Ishikawa (cell line): ENCODE data around the gene SPATA6L.

Experiments
- CEBPB ChIP-seq: IDR thresholded peaks from 2 replicates; pipeline ENCODE4 v1.6.1; 2012
- CREB1 ChIP-seq: IDR thresholded peaks from 2 replicates; pipeline ENCODE4 v1.6.1; 2012; ENCODE audit warnings: low read depth
- EGR1 ChIP-seq: IDR thresholded peaks from 2 replicates; pipeline ENCODE4 v1.6.1; 2012
- EP300 ChIP-seq: IDR thresholded peaks from 2 replicates; pipeline ENCODE4 v1.6.1; 2012; ENCODE audit warnings: borderline replicate concordance
- FOXM1 ChIP-seq: IDR thresholded peaks from 2 replicates; pipeline ENCODE4 v1.6.1; 2012; ENCODE audit warnings: low read depth, borderline replicate concordance
- NFIC ChIP-seq: IDR thresholded peaks from 2 replicates; pipeline ENCODE4 v1.6.1; 2012
- RAD21 ChIP-seq: IDR thresholded peaks from 2 replicates; pipeline ENCODE4 v1.6.1; 2012; ENCODE audit warnings: low read depth
- TAF1 ChIP-seq: IDR thresholded peaks from 2 replicates; pipeline ENCODE4 v1.6.1; 2012; ENCODE audit warnings: low read depth, mild to moderate bottlenecking
- TCF12 ChIP-seq: IDR thresholded peaks from 2 replicates; pipeline ENCODE4 v1.6.1; 2012; ENCODE audit warnings: low read depth
- TEAD4 ChIP-seq: IDR thresholded peaks from 2 replicates; pipeline ENCODE4 v1.6.1; 2012
- USF1 ChIP-seq: IDR thresholded peaks from 2 replicates; pipeline ENCODE4 v1.6.1; 2012
- YY1 ChIP-seq: IDR thresholded peaks from 2 replicates; pipeline ENCODE4 v1.6.1; 2012; ENCODE audit warnings: low read depth
- ZBTB7A ChIP-seq: IDR thresholded peaks from 2 replicates; pipeline ENCODE4 v1.6.1; 2012; ENCODE audit warnings: low read depth
- TF ChIP-seq, protein P1 (sequence below): IDR thresholded peaks from 2 replicates; pipeline ENCODE4 v1.6.1; 2012
- TF ChIP-seq, protein P2 (sequence below): IDR thresholded peaks from 2 replicates; pipeline ENCODE4 v1.6.1; 2012; ENCODE audit warnings: low read depth, mild to moderate bottlenecking

The SPATA6L gene

DNA sequence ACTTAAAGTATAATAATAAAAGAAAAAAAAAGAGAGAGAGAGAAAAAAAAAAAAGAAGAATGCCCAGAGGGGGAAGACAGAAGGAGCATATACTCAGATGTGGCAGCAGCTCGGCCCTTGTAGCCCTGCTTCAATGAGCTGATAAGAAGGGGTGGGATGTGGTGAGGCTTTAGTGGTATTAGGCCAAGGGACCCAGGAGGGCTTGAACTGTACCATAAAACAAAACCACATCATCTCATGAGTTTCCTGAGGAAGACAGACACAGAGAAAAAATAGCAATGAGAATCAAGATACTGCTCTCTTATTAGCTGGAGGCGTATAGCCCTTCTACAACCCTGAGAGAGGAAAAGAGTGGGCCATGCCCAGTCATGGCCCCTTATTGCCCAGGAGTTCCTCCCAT is 103.2 kb downstream of the SPATA6L start:
- TF ChIP-seq, protein P1, sequence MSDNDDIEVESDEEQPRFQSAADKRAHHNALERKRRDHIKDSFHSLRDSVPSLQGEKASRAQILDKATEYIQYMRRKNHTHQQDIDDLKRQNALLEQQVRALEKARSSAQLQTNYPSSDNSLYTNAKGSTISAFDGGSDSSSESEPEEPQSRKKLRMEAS: no peak
- TF ChIP-seq EGR1: no peak

DNA sequence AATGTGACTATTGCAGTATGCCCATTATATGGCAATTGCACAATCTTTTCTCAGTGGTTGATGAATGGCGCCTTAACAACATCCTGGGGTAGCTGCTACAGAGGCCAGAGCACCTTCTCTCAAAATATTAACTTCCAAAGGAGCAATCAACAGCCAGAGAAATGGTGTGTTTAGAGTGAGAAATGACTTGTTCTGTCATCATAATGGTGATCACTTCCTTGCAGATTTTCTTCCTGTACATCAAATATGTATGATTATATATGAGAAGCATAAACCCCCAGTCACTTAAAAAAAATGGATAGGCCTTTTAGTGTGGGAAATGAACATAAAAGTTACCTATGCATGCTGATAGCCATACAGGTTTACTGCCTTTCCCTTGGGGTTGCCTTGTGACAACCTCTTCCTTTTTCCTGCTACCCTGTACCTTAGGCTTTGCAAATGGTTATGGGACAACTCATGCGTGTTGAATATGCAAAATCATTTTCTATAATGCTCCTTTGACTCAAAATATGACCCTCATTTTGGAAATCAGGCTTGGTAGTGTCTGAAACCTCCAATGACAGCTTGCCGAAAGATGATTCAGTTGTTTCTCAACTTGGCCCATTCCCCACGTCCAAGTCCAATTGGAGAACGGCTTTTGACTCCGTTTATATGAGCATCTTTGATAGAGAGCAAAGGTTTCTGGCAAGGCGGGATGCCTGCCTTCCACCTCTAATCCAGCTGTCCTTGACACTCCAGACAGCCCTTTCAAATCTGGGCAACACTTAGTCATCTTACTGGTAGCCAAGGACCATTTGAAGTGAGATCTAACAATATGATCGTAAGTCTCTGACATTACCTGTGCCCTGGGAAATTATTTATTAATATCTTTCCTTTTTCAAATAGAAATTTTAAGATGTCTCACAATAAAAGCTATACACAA is 106.8 kb downstream of the SPATA6L start:
- TF ChIP-seq ZBTB7A (no peak), EP300 (no peak), NFIC (no peak), CREB1 (no peak), CEBPB (no peak), RAD21 (no peak), FOXM1 (no peak), TCF12 (no peak), EGR1 (no peak), YY1 (no peak), USF1 (no peak), TAF1 (no peak)

DNA sequence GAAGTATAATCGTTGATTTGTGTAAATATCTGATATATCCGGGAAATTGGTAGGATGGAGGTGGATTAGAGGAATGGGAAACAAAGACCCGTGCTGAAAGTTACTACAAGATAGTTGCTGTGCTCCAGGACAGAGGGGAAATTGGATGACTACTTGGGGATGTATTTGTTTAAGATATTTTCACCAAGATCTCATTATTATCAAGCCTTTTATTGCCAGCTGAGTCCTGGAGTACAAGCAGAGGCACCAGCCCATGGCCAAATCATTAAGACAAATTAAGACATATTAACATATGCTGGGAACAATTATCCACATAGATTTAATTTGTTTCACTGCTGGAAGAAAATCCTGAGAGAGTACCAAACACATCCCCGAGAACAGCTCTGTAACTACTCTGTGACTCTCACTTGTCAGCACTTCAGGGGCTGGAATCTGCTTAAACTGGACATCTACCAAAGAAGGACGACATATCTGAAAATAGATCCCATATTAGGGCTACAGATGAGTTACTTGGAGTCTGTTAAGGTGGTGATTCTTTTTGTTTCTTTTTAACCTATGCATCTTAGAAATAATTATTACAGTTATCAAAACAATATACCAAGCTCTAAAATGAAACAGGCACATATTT is 107.8 kb downstream of the SPATA6L start:
- TF ChIP-seq TCF12: no peak
- TF ChIP-seq, protein P1: no peak
- TF ChIP-seq EGR1: no peak
- TF ChIP-seq ZBTB7A: no peak
- TF ChIP-seq CREB1: no peak
- TF ChIP-seq RAD21: no peak
- TF ChIP-seq TEAD4: no peak
- TF ChIP-seq, protein P2, sequence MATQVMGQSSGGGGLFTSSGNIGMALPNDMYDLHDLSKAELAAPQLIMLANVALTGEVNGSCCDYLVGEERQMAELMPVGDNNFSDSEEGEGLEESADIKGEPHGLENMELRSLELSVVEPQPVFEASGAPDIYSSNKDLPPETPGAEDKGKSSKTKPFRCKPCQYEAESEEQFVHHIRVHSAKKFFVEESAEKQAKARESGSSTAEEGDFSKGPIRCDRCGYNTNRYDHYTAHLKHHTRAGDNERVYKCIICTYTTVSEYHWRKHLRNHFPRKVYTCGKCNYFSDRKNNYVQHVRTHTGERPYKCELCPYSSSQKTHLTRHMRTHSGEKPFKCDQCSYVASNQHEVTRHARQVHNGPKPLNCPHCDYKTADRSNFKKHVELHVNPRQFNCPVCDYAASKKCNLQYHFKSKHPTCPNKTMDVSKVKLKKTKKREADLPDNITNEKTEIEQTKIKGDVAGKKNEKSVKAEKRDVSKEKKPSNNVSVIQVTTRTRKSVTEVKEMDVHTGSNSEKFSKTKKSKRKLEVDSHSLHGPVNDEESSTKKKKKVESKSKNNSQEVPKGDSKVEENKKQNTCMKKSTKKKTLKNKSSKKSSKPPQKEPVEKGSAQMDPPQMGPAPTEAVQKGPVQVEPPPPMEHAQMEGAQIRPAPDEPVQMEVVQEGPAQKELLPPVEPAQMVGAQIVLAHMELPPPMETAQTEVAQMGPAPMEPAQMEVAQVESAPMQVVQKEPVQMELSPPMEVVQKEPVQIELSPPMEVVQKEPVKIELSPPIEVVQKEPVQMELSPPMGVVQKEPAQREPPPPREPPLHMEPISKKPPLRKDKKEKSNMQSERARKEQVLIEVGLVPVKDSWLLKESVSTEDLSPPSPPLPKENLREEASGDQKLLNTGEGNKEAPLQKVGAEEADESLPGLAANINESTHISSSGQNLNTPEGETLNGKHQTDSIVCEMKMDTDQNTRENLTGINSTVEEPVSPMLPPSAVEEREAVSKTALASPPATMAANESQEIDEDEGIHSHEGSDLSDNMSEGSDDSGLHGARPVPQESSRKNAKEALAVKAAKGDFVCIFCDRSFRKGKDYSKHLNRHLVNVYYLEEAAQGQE: no peak
- TF ChIP-seq YY1: no peak
- TF ChIP-seq FOXM1: no peak
- no peak for TF ChIP-seq NFIC
- no peak for TF ChIP-seq EP300
- TF ChIP-seq CEBPB: no peak
- no peak for TF ChIP-seq USF1
- no peak for TF ChIP-seq TAF1

DNA sequence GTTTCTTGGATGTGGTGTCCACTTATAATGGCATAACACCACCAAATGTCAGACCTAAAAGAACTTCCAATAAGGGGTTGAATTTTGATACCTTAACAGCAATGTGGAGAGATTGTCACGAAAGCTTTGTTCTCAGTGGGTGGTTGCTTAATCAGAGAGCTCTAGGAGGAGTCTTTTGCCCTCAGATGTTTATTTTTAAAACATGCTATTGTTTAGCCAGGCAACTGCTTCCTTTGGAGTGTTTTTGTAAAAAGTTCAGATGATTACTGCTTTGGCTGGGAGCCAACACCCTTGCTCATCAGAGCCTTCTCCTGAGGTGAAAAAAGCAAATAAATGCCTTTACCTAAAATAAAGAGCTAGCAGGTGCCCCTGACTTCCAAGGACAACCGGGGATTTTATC is 111.0 kb downstream of the SPATA6L start:
- TF ChIP-seq, protein P1: no peak
- TF ChIP-seq CREB1: no peak
- TF ChIP-seq NFIC: peak; percentile 40; the same call in 1 of the 2 replicates

- TF ChIP-seq CEBPB: no peak
- no peak for TF ChIP-seq YY1
- TF ChIP-seq FOXM1: no peak
- TF ChIP-seq CREB1: no peak
- no peak for TF ChIP-seq TAF1
These were observed 112.3 kb downstream of the SPATA6L start for GRCh38 chr9:4553951-4554381.

- TF ChIP-seq USF1: no peak
- TF ChIP-seq NFIC: no peak
- no peak for TF ChIP-seq TAF1
- no peak for TF ChIP-seq CREB1
- no peak for TF ChIP-seq TCF12
- no peak for TF ChIP-seq EP300
- TF ChIP-seq EGR1: no peak
- TF ChIP-seq TEAD4: no peak
These were observed 115.3 kb downstream of the SPATA6L start for GRCh38 chr9:4550777-4551484.
